Measurements from ENCODE around the gene PDSS1. TPM values are rescaled to one million over a fixed set of nuclear protein-coding genes. Genes with fewer than 3 reads are reported as not detected.

PDSS1 gene
- polyA plus RNA-seq, 3 donors, result 9.8 to 12.8 (median 10.2) TPM

GRCh38 chr10:26792758-26793495, 95.4 kb downstream of the PDSS1 start:
- DNase-seq (ENCODE audit: low read depth in 3 of 3, low spot score in 2 of 3), result no peak

Other genes starting within 250 kb of the PDSS1 start
- gene ABI1, start 163.3 kb downstream of the PDSS1 start, polyA plus RNA-seq (ENCODE audit: insufficient read length in 3 of 3), result 10 to 100 TPM; 64.5 to 68.4 (median 66.3) TPM